A172 (cell line): ENCODE results near the gene GHITM. TPM values are rescaled to one million over a fixed set of nuclear protein-coding genes. Genes with fewer than 3 reads are reported as not detected.
"Not testable (repeated sequence)": the region's sequence is repeated elsewhere in the genome, so short reads cannot be mapped to it uniquely, and the experiment has no call there.

Experiments used
- DNase-seq: peaks from one replicate; pipeline ENCODE4 v3.0.0-alpha.2; 2015; ENCODE audit warnings: low spot score
- total RNA-seq: library from RNA; depleted of rRNA; stranded (reverse); fragments of >200 nt; shearing (Covaris generic); gene quantifications from 2 replicates; pipeline ENCODE4 v1.2.3, GENCODE V29; 2014; rRNA removed

Gene GHITM
- 364 and 445 TPM in 2 replicates for total RNA-seq

- DNase-seq: peak; percentile 97
Observed at GRCh38 chr10:84139126-84140035, at the start of gene GHITM. GHITM (plus strand) TSS chr10:84139509; CDS start chr10:84141501, 1,992 bp downstream.

DNA sequence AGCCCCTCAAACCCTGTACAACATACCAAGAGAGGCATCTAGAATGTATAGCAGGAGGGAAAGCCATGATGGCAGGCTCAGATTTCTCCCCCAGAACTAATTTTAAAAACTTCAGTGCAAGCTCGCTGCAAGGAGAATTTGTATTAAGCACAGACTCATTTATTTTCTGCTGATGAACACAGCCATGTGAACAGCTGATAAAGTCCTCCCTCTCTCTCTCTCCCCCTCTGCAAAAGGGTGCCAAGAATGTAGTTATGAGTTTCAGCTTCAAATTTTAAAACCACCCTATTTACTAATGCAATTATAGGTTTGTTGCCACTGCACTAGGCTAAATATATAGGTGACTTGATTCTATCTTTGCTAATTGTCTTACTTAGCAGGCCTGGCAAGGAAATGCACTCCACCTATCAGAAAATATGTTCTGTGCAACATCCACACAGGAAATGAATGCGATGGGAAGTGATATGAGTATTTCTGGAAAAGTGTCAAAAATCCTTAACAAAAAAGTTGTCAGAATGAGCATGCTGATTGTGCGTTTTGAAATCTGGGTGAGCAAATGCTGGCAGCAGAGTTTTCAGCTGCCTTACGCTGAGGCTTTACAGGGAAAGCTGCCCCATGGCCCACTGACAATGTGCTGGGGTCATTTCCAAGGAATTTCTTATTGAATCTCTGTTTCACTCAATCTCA lies 43.4 kb upstream of the GHITM start:
- DNase-seq: peak; percentile 30

DNA sequence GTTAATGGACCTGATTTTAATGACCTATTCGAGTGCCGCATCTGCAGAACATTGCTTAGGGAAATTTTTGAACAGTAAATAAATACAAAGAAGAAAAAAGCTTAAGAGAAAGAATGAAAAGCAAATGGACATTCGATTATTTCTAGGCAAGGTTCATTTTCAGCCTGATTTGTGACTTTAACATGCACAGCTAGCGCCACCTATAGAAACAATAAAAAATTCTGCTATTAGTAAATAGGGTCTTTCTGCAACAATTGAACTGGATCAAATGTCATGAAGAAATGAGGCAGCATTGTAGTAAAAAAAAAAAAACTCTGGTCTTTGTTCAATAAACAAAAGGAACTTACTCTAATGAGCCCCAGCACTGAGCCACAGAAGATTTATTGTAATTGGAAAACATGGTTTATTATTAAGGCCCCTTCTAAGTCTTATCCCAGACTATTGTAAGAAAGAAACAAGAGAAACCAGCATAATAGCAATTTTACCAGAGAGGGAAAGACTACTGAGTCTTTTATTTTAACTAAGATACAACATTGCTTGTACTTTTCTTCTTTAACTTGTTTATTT lies 41.4 kb upstream of the GHITM start:
- DNase-seq: no peak

GRCh38 chr10:84098667-84099066 lies 40.6 kb upstream of the GHITM start:
- DNase-seq: no peak

- no peak for DNase-seq
Observed at GRCh38 chr10:84101042-84101441, 38.3 kb upstream of the GHITM start.

GRCh38 chr10:84108797-84109196 lies 30.5 kb upstream of the GHITM start:
- no peak for DNase-seq

DNA sequence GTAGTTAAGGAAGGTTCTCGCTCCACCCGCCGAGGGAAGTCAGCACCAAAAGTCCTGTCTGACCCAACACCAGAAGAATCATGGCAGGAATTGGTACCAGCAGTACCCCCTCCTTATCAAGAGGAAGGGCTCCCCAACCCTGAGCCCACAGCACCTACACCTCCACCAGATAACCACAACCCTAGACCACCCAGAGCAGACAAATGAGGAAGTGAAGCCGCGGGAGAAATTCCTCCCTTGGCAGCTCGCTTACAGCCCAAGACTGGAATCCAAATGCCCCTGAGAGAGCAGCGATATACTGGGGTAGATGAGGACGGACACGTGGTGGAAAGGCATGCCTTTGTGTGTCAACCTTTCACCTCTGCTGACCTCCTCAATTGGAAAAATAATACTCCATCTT lies 29.5 kb upstream of the GHITM start:
- DNase-seq: not testable (repeated sequence)

- not testable (repeated sequence) for DNase-seq
Observed at GRCh38 chr10:84113468-84113867, 25.8 kb upstream of the GHITM start.

GRCh38 chr10:84114088-84114667 lies 25.1 kb upstream of the GHITM start:
- no peak for DNase-seq

DNA sequence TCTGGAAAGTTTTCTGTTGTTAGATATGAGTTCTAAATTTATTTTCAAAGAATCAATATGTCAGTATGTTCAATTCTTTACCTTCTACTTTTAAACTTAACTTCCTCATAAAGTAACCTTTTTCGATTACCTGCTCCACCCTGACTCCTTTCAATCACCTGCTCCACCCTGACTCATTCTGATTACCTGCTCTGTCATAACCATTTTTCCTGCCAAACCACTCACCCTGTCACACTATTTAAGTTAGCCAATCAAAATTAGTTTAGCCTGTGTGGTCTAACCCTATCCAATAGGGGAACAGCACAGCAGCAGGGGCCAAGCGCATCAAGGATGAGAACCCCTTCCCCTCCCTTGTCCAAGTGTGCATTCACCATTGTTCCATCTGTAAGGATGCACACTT lies 22.1 kb upstream of the GHITM start:
- DNase-seq: not testable (repeated sequence)

GRCh38 chr10:84117686-84118394 lies 21.5 kb upstream of the GHITM start:
- no peak for DNase-seq

- peak; percentile 57 for DNase-seq
Observed at GRCh38 chr10:84118395-84119006, 20.8 kb upstream of the GHITM start.

- no peak for DNase-seq
Observed at GRCh38 chr10:84123362-84123761, 15.9 kb upstream of the GHITM start.

DNA sequence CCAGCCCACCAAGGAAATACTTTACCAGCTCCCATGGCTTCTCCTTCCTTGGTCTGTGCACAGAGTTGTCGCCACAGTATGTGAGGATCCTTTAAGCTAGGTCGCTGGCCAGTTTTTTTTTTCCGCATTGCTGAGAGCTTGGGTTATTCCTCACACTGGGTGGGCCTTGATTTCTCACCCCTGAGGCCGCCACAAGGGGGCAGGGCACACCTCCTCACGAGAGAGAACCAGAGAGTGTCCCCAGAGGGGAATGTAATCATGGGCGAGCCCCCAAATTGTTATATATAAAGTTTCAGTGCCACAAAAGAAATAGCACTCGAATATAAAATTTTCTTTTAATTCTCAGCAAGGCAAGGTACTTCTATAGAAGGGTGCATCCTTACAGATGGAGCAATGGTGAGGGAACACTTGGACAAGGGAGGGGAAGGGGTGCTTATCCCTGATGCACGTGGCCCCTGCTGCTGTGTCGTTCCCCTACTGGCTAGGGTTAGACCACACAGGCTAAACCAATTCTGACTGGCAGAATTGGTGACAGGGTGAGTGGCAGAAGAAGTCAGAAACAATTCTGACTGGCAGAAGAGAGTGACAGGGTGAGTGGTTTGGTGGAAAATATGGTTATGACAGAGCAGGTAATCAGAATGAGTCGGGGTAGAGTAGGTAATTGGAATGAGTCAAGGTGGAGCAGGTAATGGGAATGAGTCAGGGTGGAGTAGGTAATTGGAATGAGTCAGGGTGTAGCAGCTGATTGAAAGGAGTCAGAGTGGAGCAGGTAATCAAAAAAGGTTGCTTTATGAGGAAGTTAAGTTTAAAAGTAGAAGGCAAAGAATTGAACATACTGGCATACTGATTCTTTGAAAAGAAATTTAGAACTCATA lies 13.2 kb upstream of the GHITM start:
- DNase-seq: not testable (repeated sequence)

DNA sequence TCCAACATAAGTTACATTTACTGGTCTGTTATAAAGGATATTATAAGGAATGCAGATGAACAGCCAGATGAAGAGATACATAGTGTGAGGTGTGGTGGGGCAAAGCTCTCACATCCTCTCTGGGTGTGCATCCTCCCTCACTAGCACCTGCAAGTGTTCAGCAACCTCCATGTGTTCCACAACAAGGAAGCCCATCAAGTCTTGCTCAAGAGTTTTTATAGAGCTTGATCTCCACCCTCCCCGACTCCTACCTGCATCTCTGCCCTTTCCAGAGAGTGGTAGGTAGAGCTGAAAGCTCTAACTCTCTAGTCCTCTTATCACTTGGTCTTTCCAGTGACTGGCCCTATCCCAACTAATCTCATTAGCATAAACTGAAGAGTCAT lies 12.5 kb upstream of the GHITM start:
- DNase-seq: no peak

GRCh38 chr10:84135836-84136235 lies 3.5 kb upstream of the GHITM start:
- no peak for DNase-seq

DNA sequence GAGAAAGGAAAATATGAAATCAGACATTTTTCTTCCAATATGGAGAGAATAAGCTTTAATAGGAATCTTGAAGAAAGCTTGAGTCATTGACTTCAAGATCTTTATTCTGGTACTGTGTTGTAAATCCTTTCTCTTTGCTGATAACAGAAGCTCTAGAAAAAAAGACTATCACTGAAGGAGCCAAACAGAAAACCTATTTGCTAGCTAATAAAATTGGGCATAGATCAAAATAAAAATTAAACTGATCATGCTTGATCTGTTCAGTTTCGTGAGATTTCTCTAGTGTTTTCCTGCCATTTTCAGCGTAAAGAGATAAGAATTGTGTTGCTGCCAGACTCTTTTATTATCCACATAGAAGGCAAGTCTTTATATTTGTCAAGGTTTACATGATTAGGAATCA lies 1.5 kb upstream of the GHITM start:
- DNase-seq: no peak

DNA sequence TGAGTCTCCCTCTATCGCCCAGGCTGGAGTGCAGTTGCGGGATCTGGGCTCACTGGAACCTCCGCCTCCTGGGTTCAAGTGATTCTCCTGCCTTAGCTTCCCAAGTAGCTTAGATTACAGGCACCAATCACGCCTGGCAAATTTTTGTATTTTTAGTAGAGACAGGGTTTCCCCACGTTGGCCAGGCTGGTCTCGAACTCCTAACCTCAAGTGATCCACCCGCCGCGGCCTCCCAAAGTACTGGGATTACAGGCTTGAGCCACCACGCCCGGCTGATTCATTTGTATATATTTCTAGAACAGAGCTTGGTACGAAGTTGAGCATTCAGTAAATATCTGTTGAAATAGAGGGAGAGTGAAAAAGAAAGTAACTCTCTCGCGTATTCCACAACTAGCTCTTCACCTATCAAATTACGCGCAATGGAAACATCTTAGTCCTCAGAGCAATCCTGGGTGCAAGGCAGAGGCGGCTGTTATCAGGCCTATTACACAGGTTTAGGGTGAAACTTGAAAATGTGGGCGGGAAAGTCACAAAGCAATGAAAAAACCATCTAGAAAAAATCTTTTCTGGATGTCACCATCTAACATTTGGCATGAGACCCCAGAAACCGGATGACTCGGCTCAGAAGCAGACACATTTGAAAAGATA lies 707 bp upstream of the GHITM start:
- DNase-seq: no peak

- peak; percentile 35 for DNase-seq
Observed at GRCh38 chr10:84140036-84140379, 699 bp downstream of the GHITM start.

DNA sequence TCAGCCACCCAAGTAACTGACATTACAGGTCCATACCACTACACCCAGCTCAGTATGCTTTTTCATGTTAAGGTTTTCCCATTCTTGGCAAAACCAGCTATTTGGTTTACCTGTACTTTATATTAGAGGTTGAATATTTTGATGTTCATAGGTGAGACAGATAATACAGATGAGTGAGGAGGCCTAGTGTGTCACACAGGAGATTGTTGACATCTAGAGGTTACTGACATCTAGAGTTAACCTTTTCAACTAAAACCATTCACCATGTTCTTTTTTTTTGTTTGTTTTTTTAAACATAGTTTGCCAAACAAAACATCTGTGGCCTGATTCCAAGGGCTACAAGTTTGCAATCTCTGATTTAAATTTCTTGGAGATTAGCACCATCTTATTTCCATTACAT lies 8.0 kb downstream of the GHITM start:
- DNase-seq: no peak
